Adipose tissue (tissue), 3 donors: ENCODE data around the gene SORL1. TPM values are rescaled to one million over a fixed set of nuclear protein-coding genes. Genes with fewer than 3 reads are reported as not detected.

Experiments
- H3K27ac ChIP-seq: one replicate; pipeline ENCODE4 v1.5.1; 2013; ENCODE audit warnings: low read depth, low read length
- WGBS, 3 donors: extraction: QIAGEN DNeasy Blood & Tissue Kit; methylation state at CpG; one replicate each; pipeline ENCODE4 v1.1.7; 2013; 5-methylcytosine and 5-hydroxymethylcytosine counted together
- polyA plus RNA-seq, 3 donors: library from polyadenylated mRNA; stranded (reverse); fragments of 200-250 nt; gene quantifications; one replicate each; pipeline ENCODE4 v1.2.3, GENCODE V29; 2013
- donor health status: healthy with polysubstance abuse.
- donor health status: Bipolar disorder and iron deficiency.
- donor health status: healthy.

Gene SORL1
- polyA plus RNA-seq, 3 donors = 3.2 to 5.4 (median 3.4) TPM

GRCh38 chr11:121652971-121653370 lies 200.9 kb downstream of the SORL1 start:
- no peak overlapping the region for H3K27ac ChIP-seq
- WGBS, 3 donors = 54 to 65% (median 57%) methylated on average over 3 of the region's 3 CpGs

GRCh38 chr11:121654259-121654842 lies 202.2 kb downstream of the SORL1 start:
- no peak overlapping the region for H3K27ac ChIP-seq
- WGBS, 3 donors = 57 to 89% (median 83%) methylated on average over 8 of the region's 8 CpGs

- WGBS, 3 donors = 11 to 35% (median 34%) methylated on average over 16 of the region's 16 CpGs
- H3K27ac ChIP-seq = no peak overlapping the region
Measured at GRCh38 chr11:121654843-121655536, 202.9 kb downstream of the SORL1 start.

GRCh38 chr11:121655537-121656327 lies 203.6 kb downstream of the SORL1 start:
- peak overlapping the region; percentile 90 for H3K27ac ChIP-seq
- WGBS, 3 donors = 1% methylated on average over 44 of the region's 44 CpGs

- WGBS, 3 donors = 56 to 68% (median 62%) methylated on average over 19 of the region's 19 CpGs
- no peak overlapping the region for H3K27ac ChIP-seq
Measured at GRCh38 chr11:121656328-121657090, 204.4 kb downstream of the SORL1 start.

- H3K27ac ChIP-seq = no peak overlapping the region
- 87 to 93% (median 92%) methylated on average over 6 of the region's 6 CpGs for WGBS, 3 donors
Measured at GRCh38 chr11:121657146-121657545, 205.0 kb downstream of the SORL1 start.

GRCh38 chr11:121659811-121660210 lies 207.7 kb downstream of the SORL1 start:
- 69 to 91% (median 90%) methylated on average over 3 of the region's 3 CpGs for WGBS, 3 donors
- H3K27ac ChIP-seq = no peak overlapping the region

- 57 to 90% (median 59%) methylated on average over 4 of the region's 4 CpGs for WGBS, 3 donors
- no peak overlapping the region for H3K27ac ChIP-seq
Measured at GRCh38 chr11:121661880-121662486, 209.9 kb downstream of the SORL1 start.

- no peak overlapping the region for H3K27ac ChIP-seq
Measured at GRCh38 chr11:121664144-121664543, 212.0 kb downstream of the SORL1 start.

GRCh38 chr11:121665206-121665838 lies 213.2 kb downstream of the SORL1 start:
- WGBS, 3 donors = 72 to 77% (median 76%) methylated on average over 6 of the region's 6 CpGs
- no peak overlapping the region for H3K27ac ChIP-seq

GRCh38 chr11:121667836-121668235 lies 215.7 kb downstream of the SORL1 start:
- H3K27ac ChIP-seq = no peak overlapping the region
- 66 to 84% (median 79%) methylated on average over 1 of the region's 1 CpG for WGBS, 3 donors

GRCh38 chr11:121669422-121669821 lies 217.3 kb downstream of the SORL1 start:
- WGBS, 3 donors = 64 to 78% (median 73%) methylated on average over 4 of the region's 4 CpGs
- H3K27ac ChIP-seq = no peak overlapping the region

- WGBS, 3 donors = 31 to 62% (median 57%) methylated on average over 3 of the region's 3 CpGs
- H3K27ac ChIP-seq = no peak overlapping the region
Measured at GRCh38 chr11:121670266-121670665, 218.2 kb downstream of the SORL1 start.

GRCh38 chr11:121670805-121671282 lies 218.7 kb downstream of the SORL1 start:
- WGBS, 3 donors = 40 to 67% (median 64%) methylated on average over 5 of the region's 5 CpGs
- no peak overlapping the region for H3K27ac ChIP-seq

GRCh38 chr11:121671283-121672168 lies 219.4 kb downstream of the SORL1 start:
- WGBS, 3 donors = 47 to 70% (median 52%) methylated on average over 18 to 19 of the region's 19 CpGs
- no peak overlapping the region for H3K27ac ChIP-seq

GRCh38 chr11:121672630-121673487 lies 220.7 kb downstream of the SORL1 start:
- WGBS, 3 donors = 53 to 69% (median 64%) methylated on average over 13 of the region's 13 CpGs
- no peak overlapping the region for H3K27ac ChIP-seq
